Measurements from ENCODE around the gene LZTS3. TPM values are rescaled to one million over a fixed set of nuclear protein-coding genes. Genes with fewer than 3 reads are reported as not detected.
A peak's percentile ranks its signal among the peaks of the same experiment; 100 is the strongest.

The LZTS3 gene
- total and polyA plus RNA-seq, 2 of the 13 experiments (the other 11 are each of a cell fraction or from before 2014, with no cell fraction given): 10.1 to 31.3 TPM

DNA sequence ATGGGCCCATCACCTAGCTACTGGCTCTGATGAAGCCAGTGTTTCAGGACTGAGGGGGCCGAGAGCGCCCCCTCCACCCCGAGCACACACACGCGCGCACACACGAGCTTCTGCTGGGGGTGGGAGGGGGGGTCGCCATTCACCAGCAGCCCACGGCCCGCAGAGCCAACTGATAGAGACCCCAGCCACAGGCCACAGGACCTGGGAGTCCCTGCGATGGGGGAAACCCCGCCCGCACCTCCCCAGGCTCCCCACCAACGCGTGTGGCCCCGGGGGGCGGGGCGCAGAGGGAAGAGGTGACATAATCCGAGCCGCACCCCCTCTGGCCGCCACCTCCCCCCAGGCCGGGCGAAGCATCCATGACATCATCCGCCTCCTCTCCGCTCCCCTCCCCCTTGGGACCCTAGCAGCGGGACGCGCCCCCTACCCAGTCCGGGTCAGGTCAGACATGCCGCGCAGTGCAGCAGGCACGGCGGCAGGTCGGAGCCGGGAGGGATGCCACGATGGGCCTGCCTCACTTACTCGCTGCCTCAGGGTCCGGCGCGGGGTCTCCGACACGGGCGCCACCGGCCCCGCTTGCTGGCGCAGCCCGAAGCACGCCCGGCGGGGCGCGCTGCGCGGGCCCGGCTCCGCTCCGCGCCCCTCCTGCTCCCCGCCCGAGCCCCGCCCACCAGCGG, at the start of gene LZTS3 (continued):
- TF ChIP-seq, protein P1, sequence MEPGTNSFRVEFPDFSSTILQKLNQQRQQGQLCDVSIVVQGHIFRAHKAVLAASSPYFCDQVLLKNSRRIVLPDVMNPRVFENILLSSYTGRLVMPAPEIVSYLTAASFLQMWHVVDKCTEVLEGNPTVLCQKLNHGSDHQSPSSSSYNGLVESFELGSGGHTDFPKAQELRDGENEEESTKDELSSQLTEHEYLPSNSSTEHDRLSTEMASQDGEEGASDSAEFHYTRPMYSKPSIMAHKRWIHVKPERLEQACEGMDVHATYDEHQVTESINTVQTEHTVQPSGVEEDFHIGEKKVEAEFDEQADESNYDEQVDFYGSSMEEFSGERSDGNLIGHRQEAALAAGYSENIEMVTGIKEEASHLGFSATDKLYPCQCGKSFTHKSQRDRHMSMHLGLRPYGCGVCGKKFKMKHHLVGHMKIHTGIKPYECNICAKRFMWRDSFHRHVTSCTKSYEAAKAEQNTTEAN (CRISPR knock-in tag; conservative IDR thresholded peaks at IDR 0.05): peak; percentile 22; the same call in 1 of the 2 replicates
- TF ChIP-seq IRF2 (CRISPR knock-in tag; IDR thresholded peaks at IDR 0.05) (peak; percentile 8; the same call in 1 of the 2 replicates), MED1 (CRISPR knock-in tag; IDR thresholded peaks at IDR 0.05) (peak; percentile 49), HIVEP1 (CRISPR knock-in tag; IDR thresholded peaks at IDR 0.05) (peak; percentile 77; the same call in 1 of the 2 replicates), PITX1 (CRISPR knock-in tag; IDR thresholded peaks at IDR 0.05) (peak; percentile 24; the same call in 1 of the 2 replicates), PLRG1 (conservative IDR thresholded peaks at IDR 0.05) (no peak), HDAC1 (CRISPR knock-in tag; IDR thresholded peaks at IDR 0.05) (peak; percentile 49; the same call in 1 of the 2 replicates), ZNF7 (CRISPR knock-in tag; IDR thresholded peaks at IDR 0.05) (no peak), ZNF383 (CRISPR knock-in tag; IDR thresholded peaks at IDR 0.05; ENCODE audit: borderline replicate concordance) (no peak), WIZ (CRISPR knock-in tag; IDR thresholded peaks at IDR 0.05) (0 out of 2 replicates have a peak, but pooled peaks have one; percentile 33), POGZ (CRISPR knock-in tag; IDR thresholded peaks at IDR 0.05) (no peak; the same call in 1 of the 2 replicates), ARID2 (CRISPR knock-in tag; IDR thresholded peaks at IDR 0.05; ENCODE audit: borderline replicate concordance) (peak; percentile 57; the same call in 1 of the 2 replicates), POLR2AphosphoS5 (IDR thresholded peaks at IDR 0.05; ENCODE audit: low read depth, low read length) (peak; percentile 24; the same call in 1 of the 2 replicates), TBX3 (IDR thresholded peaks at IDR 0.05; ENCODE audit: borderline replicate concordance) (peak; percentile 65), MAFG (CRISPR knock-in tag; IDR thresholded peaks at IDR 0.05) (no peak), RARA (CRISPR knock-in tag; IDR thresholded peaks at IDR 0.05) (peak; percentile 31; the same call in 1 of the 2 replicates), SRSF4 (IDR thresholded peaks at IDR 0.05; ENCODE audit: low read depth, low read length, poor library complexity, severe bottlenecking) (peak; percentile 69), FOXA3 (CRISPR knock-in tag; IDR thresholded peaks at IDR 0.05) (no peak), ZNF121 (CRISPR knock-in tag; IDR thresholded peaks at IDR 0.05) (peak; percentile 81), ZNF570 (CRISPR knock-in tag; IDR thresholded peaks at IDR 0.05; ENCODE audit: borderline replicate concordance) (no peak), ZNF317 (CRISPR knock-in tag; IDR thresholded peaks at IDR 0.05) (peak; percentile 71; the same call in 1 of the 2 replicates), BCL6 (CRISPR knock-in tag; IDR thresholded peaks at IDR 0.05) (0 out of 2 replicates have a peak, but pooled peaks have one; percentile 5), GFI1 (CRISPR knock-in tag; IDR thresholded peaks at IDR 0.05; ENCODE audit: borderline replicate concordance) (peak; percentile 28; the same call in 1 of the 2 replicates), NFATC3 (CRISPR knock-in tag; IDR thresholded peaks at IDR 0.05) (0 out of 2 replicates have a peak, but pooled peaks have one; percentile 81), ZNF335 (CRISPR knock-in tag; IDR thresholded peaks at IDR 0.05) (no peak), CREB1 (IDR thresholded peaks at IDR 0.05) (peak; percentile 57; the same call in 1 of the 2 replicates), CREB1 (CRISPR knock-in tag; IDR thresholded peaks at IDR 0.05) (no peak)
- TF ChIP-seq, protein P2, sequence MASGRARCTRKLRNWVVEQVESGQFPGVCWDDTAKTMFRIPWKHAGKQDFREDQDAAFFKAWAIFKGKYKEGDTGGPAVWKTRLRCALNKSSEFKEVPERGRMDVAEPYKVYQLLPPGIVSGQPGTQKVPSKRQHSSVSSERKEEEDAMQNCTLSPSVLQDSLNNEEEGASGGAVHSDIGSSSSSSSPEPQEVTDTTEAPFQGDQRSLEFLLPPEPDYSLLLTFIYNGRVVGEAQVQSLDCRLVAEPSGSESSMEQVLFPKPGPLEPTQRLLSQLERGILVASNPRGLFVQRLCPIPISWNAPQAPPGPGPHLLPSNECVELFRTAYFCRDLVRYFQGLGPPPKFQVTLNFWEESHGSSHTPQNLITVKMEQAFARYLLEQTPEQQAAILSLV (CRISPR knock-in tag; IDR thresholded peaks at IDR 0.05; ENCODE audit: borderline replicate concordance): 0 out of 2 replicates have a peak, but pooled peaks have one; percentile 40
- TF ChIP-seq, protein P3, sequence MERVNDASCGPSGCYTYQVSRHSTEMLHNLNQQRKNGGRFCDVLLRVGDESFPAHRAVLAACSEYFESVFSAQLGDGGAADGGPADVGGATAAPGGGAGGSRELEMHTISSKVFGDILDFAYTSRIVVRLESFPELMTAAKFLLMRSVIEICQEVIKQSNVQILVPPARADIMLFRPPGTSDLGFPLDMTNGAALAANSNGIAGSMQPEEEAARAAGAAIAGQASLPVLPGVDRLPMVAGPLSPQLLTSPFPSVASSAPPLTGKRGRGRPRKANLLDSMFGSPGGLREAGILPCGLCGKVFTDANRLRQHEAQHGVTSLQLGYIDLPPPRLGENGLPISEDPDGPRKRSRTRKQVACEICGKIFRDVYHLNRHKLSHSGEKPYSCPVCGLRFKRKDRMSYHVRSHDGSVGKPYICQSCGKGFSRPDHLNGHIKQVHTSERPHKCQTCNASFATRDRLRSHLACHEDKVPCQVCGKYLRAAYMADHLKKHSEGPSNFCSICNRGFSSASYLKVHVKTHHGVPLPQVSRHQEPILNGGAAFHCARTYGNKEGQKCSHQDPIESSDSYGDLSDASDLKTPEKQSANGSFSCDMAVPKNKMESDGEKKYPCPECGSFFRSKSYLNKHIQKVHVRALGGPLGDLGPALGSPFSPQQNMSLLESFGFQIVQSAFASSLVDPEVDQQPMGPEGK (CRISPR knock-in tag; IDR thresholded peaks at IDR 0.05): peak; percentile 99
